Stimulated activated naive CD4-positive, alpha-beta T cell (primary cell): Measurements from ENCODE around the gene FSTL4.

Experiments
- DNase-seq, 6 experiments: peaks; one replicate each; lab custom pipeline; 2025; lab: John Stamatoyannopoulos, UW

Gene FSTL4

GRCh38 chr5:133290669-133291240 lies 321.6 kb downstream of the FSTL4 start:
- no peak for DNase-seq

- DNase-seq: no peak
These were observed 322.5 kb downstream of the FSTL4 start for GRCh38 chr5:133289686-133290367.

DNA sequence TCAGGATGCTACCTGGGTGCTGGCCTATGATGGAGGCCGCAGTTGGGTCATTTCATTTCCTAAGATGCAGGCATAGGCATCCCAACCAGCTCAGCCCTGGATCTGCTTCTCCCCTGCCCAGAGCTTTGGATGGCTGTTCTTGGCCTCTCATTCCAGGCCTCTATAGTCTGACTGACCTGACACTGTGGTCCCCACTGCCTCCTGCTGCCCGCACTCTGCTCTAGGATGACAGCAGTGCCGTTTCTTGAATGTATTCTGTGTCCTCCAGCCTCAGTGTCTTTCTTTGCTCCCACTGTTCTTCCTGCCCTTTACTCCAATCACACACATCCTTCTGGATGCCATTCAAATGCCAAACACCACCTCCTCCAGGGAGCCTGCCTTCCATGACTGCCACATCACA lies 324.8 kb downstream of the FSTL4 start:
- DNase-seq: peak in 5 of 6 experiments; percentile 12 to 53 (median 25)

GRCh38 chr5:133286483-133286882 lies 325.9 kb downstream of the FSTL4 start:
- no peak for DNase-seq

GRCh38 chr5:133285583-133286021 lies 326.7 kb downstream of the FSTL4 start:
- DNase-seq: no peak

DNA sequence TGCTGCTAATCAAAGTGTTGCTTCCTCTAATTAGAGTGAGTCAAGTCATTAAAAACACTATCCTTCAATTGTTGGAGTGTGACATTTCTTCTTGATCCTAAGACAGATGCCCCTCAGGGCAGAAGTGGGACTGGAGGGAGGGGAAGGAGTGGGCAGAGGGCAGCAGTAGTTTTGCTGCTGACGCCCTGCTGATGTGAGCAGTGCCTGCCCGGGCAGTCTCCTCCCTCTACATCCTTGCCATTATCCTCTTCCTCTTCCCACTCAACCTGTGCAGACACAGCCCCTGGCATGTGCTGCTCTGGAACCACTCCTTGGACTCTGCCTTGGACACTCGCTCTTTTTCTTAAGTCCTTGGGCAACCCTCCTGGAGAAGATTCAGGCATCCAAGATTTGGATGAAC lies 328.0 kb downstream of the FSTL4 start:
- DNase-seq: no peak

DNA sequence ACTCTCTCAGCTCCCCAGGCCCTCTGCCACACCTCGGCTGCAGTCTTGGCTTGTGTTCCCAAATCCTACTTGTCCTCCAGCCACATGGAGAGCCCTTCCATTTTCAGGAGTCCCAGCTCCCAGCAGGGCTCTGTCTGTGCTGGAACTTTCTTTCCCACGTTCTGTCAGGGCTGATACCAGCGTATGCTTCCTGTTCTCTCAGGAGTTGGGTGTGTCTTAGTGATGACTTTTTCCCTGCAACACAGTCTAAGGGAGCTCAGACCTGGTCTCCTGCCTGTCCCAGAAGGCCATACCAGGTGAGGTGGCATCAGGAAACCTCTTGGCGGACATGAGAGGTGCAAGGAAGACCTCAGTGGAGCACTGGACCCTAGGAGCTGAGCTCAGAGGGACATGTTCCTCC lies 334.0 kb downstream of the FSTL4 start:
- no peak for DNase-seq

- DNase-seq: no peak
These were observed 334.6 kb downstream of the FSTL4 start for GRCh38 chr5:133277744-133278143.

GRCh38 chr5:133276171-133276570 lies 336.2 kb downstream of the FSTL4 start:
- no peak for DNase-seq

GRCh38 chr5:133275631-133276030 lies 336.7 kb downstream of the FSTL4 start:
- DNase-seq: no peak

DNA sequence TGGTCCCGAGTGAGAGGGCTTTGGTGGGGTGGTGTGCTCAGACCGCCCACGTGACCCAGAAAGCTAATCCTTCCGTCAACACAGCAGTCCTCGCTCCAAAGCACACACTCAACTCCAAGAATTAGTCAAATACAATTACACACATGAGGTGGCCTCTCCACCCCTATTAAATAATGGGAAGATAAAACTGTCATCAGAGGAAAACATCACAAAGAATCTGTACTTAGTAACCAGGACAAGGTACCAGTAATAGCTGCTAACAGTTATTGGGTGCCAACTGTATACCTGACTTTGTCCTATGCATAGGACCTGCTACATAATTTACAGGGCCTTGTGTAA lies 337.8 kb downstream of the FSTL4 start:
- DNase-seq: no peak

DNA sequence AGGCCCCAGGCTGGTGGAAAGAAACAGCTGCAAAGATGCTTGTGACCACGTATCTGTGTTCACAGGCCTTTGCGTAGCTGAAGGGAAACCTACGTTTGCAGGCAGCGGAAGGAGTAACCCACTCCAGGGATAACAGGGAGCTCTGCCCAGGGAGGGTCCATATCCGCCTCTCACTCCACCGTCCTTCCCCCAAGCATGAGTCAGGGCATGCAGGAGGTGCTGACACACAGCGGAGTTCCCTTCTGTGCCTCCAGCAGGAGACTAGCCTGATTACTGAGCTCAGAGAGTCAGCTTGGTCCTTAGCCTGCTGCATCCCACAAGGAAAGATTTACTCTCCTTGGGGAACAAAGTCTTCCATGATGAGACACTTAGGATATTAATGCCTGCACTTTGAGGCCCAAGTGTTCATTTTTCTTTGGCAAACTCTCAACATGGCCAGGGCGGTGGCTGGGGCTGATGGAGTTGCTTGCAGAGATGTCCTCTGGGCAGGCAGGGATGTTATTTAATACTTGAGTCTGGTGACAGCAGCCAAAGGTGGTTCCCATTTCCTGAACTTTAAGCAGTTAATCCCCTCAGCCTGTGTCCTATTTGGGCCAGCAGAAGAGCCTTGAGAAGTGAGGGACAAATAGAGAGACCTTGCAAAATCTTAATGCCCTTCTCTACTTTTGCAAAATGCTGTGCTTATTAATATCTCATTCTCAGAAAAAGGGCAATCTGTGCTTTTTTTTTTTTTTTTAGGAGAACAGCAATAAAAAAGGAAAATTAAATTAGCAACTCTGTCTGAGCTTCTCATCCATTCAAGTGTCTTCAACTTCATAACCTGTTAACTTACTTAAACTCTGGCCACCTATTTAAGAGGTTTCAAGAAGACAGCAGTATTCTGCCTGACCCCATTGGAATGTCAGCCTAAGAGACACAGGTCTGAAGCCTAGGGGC lies 338.4 kb downstream of the FSTL4 start:
- no peak for DNase-seq

DNA sequence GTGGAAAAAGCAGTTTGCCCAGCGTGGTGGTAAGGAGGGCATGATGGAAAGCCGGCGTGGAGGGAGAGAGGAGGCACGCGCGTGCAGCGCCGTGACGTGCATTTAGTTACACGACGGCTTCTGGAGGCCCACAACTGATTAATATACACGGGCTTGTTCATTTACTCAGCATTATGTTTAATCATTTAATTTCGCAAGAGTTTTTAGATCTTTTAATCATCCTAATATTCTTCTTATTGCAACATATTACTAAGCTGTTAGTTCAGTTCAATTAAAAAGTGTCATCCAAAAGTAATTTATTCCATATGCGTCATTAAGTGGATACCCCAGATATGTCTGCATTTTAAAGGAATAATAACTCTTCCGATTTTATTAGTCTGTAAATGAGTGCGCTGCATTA lies 340.0 kb downstream of the FSTL4 start:
- DNase-seq: no peak

GRCh38 chr5:133271606-133272005 lies 340.7 kb downstream of the FSTL4 start:
- DNase-seq: no peak

GRCh38 chr5:133269691-133270090 lies 342.6 kb downstream of the FSTL4 start:
- no peak for DNase-seq

GRCh38 chr5:133267601-133268000 lies 344.7 kb downstream of the FSTL4 start:
- no peak for DNase-seq

GRCh38 chr5:133266966-133267365 lies 345.4 kb downstream of the FSTL4 start:
- no peak for DNase-seq

GRCh38 chr5:133266527-133266878 lies 345.8 kb downstream of the FSTL4 start:
- DNase-seq: no peak

DNA sequence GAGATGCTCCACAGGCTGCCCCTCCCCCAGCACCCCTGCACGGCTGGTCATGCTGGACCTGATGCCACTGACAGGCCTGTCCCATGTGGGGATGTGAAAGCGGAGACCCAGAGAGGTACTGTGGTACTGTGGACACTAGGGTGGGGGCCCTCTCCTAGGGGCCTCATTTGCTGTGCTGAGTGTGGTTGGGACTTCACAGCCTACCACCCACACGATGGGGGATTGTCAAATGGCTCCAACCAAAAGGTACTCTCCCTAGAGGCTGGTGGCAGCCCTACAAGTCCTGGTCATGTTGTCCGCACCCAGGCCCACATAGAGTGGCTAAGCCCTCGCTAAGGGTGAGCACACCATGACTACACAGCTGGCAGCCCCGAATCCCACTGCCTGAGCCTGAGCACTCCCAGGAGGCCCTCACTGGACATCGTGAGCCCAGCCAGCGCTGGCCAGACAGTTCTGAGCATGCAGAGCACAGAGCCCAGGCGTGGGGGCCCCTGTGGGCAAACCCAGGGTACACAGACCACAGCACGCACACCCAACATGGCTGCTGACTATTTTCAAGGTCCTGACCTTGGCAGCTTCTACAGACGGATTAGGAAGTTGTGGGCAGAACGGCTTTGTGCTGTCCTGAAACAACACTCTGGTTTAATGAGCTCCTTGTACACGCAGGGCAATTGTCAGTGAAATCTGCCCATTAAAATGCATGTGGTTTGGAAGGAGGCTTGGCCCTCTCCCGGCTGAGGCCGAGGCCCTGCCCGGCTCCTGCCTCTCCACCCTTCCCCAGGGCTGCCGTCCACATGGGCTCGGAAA lies 346.4 kb downstream of the FSTL4 start:
- no peak for DNase-seq

- no peak for DNase-seq
These were observed 347.1 kb downstream of the FSTL4 start for GRCh38 chr5:133265257-133265656.

DNA sequence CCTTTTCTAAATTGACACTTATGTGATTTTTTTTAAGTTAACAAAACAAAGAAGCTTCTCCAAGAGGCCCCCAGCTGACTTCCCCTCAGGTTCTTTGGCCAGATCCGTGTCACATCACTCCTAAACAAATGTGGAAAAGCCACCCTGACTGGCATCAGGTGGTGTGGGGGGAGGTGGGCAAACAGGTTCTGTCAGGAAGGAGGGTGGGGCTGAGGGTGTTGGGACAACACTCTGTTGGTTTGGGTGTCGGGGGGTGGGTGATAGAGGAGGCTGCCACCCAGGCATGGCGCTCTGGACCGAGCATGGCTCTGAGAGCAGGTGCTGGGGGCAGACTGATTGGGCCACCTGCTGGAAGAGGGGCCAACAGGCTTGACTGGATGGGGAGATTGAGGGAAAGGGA lies 349.7 kb downstream of the FSTL4 start:
- no peak for DNase-seq

GRCh38 chr5:133261993-133262392 lies 350.3 kb downstream of the FSTL4 start:
- DNase-seq: no peak
